Measurements from ENCODE around the gene ASB15.

The ASB15 gene

DNA sequence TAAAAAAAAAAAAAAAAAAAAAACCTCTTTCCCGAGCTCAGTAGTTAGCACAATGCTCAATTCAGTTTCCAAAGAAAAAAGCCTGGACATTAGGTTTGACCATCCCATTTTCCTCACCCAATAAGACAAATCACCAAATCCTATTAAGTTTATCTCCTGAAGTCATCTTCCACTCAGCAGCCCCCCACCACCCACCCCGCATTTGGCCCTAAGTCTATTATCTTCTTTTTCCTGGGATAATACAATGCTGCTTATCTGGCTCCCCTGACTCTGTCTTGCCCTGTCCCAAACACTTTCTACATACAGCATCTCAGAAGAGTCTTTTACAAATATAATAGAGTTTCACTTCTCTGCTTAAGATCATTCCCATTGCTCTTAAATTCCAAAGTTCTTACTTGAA is 36.3 kb downstream of the ASB15 start:
- DNase-seq, result no peak

- DNase-seq, result no peak
Observed at GRCh38 chr7:123639631-123640030, 38.0 kb downstream of the ASB15 start.

GRCh38 chr7:123640583-123640982 is 39.0 kb downstream of the ASB15 start:
- no peak for DNase-seq

GRCh38 chr7:123641901-123642300 is 40.3 kb downstream of the ASB15 start:
- DNase-seq, result no peak

- DNase-seq, result no peak
Observed at GRCh38 chr7:123643495-123644441, 42.1 kb downstream of the ASB15 start.

DNA sequence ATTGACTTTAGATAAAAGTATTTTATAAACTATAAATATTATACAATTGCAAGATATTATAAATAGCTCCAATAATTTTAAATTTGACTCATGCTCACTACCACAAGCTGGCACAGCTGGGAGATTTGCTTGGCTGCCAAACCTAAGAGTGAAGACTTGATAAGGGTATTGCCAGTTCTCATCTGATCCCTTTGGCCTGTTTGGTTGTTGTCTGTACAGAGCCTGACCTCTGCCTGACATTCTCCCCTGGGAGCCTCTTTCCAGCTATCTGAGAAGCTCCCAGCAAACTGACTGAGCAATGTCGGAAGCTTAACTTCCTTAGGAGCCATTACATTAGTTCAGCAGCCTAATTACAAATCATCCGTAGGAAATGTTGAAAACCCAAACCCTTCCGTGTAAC is 43.9 kb downstream of the ASB15 start:
- no peak for DNase-seq

DNA sequence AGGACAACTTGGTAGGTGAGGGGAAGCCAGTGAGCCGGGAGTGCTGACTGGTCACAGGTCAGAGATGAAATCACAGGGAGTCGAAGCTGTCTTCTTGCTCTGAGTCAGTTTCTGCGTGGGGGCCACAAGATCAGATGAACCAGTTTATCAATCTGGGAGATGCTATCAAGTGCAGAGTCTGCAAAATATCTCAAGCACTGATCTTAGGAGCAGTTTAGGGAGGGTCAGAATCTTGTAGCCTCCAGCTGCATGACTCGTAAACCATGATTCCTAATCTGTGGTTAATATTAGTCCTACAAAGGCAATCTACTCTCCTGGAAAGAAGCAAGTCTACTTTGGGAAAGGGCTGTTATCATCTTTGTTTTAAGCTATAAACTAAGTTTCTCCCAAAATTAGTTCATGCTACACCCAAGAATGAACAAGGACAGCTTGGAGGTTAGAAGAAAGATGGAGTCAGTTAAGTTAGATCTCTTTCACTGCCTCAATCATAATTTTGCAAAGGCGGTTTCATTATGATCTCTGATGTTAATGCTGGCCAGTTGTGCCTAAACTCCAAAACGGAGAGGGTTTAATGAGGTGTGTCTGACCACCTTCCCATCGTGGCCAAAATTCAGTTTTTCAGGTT is 45.6 kb downstream of the ASB15 start:
- no peak for DNase-seq

DNA sequence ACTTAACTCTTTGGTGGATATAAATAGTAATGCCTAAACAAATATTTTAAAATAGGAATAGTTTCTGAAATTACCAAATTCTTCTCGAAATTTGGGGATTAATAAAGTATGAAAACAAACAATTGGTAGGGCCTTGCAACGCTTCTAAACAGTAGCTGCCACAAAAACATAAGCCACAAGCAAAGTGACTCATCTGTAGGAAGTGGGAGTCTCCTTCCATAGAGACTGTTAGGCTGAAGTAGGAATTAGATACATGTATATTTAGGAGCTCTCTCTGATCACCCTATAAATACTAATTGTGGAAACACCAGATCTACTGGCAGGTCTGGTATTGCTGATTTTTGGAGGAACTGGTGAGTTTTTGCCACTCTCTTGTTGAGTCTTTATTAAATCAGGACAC is 48.3 kb downstream of the ASB15 start:
- no peak for DNase-seq

DNA sequence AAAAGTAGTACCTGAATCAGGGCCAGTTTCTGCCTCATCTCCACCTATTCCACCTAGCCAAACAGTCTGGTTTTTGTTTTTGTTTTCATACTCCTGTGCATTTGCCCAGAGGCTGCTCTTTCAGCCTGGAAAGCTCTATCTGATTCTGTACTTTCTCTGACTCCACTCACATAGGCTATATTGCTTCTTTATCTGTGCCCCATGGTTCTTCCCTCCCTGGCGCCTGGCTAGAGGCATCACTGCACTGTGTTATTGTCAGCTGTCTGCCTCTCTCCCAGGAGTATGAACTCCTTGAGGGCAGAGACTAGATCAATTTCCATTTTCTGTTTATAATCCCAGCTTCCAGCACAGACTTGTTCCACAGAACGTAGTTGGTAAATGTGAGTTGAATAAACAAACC is 49.0 kb downstream of the ASB15 start:
- no peak for DNase-seq

GRCh38 chr7:123652406-123652805 is 50.8 kb downstream of the ASB15 start:
- no peak for DNase-seq

DNA sequence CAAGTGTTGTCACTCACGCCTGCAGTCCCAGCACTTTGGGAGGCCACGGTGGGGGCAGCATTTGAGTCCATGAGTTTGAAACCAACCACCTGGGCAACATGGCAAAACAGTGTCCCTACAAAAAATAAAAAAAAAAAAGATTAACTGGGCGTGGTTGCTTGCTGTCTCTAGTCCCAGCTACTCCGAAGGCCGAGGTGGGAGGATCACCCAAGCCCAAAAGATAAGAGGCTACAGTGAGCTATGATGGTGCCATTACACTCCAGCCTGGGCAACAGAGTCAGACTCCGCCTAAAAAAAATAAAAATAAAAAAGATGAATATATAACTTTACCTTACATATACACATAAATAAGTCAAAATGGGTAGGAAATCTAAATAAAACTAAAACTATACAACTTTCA is 51.5 kb downstream of the ASB15 start:
- no peak for DNase-seq

DNA sequence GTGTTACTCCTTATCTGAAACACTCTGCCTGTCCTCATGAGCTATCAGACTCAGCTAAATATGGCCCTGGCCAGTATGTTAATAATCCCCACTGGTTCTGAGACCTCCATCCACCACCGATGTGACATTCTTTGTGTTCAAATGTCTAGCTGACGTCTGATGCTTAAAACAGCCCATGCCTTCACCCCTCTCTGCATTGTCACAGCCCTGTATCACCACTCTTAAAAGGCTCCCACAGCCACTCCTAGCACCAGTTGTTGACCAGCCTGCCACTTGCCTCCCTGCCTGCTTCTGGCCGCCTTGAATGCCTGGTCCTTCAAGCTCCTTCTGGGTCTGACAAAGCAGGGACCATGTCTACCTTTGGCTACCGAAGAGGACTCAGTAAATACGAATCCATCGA is 54.0 kb downstream of the ASB15 start, which contains the start of gene LMOD2:
LMOD2 (plus strand) TSS at position 253 of the 400 bp plus-strand sequence; CDS start at position 351, 98 bp downstream.
- no peak for DNase-seq

DNA sequence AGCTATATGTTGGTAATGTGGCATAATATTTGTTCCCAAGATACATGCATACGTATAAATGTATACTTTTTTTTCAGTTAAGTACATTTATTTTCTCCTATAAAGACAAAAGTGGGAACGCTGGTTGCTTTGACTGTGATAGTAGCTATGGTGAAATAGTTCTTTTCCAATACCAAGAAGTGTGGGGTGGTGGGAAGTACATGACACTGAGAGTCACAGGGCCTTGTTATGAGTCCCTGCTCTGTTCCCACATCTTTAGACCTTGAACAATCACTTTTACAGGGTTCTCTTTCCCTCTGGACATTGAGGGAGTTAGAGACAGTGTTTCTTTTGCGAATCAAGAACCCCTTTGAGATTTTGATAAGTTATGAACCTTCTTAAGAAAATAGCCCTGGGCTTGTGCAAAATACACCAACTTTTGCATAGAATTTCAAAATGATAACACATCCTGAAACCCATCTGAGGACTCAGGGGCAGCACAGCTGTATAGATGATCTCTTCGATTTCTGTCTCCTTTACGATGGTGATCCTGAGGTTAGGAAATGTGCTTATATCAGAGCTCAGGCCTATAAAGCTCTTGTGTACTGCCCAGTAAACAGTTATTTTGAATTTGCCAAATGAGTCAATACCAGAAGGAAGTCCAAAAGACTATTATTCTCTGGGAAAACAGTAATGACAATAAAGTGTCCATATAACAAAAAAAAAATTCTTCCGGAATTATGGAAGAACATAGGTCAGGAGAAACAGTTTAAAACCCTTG is 55.1 kb downstream of the ASB15 start:
- no peak for DNase-seq

DNA sequence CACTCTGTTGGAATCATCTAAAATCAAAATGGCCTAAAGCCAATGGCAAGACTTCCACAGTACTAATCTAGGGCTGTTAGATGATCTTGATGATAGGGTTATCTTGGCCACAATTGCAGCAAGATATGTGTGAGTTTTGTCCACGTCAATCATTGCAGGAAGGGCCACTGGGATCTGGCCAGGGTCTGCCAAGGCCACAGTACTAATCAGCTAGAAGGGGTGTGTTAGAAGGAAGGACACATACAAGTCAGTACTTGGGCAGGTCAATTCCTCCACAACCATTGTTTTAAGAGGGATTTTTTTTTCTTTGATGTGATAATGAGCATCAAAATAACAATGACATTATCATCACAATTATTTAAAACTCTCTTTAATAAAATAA is 55.7 kb downstream of the ASB15 start:
- DNase-seq, result no peak

DNA sequence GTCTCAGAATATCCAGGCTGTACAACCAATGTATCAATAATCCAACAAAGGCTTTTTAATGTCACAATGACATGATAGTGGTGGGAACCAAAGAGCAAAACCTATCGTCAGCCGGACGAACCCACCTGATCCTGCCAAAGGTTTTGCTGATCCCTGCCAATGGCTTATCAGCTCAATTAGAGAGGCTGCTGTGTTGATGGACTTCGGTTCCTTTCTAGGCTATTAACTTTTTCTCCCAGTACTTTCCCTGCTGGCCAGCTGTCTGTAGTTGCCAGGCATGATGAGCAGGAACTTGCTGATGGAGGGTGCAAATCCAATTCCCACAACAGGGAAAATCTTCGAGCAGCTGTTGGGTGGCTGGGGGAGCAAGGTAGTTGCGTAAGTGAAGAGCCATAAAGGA is 56.4 kb downstream of the ASB15 start:
- DNase-seq, result no peak

DNA sequence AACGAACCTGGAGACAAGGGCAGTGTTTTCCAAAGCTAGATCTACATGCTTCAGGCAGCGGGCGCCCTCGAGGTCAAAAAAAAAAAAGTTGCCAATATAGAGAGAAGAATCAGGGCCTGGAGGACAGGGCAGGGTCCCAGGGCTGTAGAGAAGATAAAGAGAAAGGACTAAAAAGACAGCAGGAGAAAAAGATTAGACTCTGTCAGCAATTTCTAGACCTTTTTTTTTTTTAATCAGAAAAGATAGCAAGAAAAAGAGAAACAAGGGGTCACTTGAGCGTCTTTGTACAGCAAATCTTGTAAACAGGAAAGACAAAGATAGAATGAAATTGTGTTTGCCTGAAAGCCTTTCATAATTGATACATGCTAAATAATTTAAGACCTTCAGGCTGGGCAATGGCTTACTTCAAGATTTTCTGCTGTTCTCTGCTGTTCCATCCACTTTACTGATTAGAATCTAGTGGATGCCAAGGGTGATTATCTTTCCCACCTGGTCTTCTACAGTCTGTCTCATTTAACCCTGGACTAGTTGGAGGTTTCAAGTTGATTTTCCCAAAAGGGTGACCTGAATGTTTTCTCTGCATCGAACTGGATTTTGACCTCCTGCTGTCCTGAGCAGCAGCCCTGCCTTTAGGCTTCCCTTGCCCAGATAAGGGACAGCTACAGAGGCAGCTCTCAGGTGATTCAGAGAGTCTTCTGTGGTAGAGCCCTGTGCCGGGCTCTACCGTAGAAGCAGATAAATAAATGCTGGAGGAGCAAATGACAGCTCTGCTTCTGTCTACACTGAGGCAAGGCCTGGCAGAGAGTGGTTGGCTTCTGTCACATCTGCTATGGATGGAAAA is 59.1 kb downstream of the ASB15 start:
- no peak for DNase-seq

DNA sequence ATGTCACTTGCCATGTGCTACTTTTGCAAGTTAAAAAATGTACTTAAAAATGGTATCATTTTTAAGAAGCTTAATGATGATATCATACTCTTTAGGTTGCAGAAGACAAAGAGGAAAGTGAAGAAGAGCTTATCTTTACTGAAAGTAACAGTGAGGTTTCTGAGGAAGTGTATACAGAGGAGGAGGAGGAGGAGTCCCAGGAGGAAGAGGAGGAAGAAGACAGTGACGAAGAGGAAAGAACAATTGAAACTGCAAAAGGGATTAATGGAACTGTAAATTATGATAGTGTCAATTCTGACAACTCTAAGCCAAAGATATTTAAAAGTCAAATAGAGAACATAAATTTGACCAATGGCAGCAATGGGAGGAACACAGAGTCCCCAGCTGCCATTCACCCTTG is 60.1 kb downstream of the ASB15 start:
- DNase-seq, result no peak

DNA sequence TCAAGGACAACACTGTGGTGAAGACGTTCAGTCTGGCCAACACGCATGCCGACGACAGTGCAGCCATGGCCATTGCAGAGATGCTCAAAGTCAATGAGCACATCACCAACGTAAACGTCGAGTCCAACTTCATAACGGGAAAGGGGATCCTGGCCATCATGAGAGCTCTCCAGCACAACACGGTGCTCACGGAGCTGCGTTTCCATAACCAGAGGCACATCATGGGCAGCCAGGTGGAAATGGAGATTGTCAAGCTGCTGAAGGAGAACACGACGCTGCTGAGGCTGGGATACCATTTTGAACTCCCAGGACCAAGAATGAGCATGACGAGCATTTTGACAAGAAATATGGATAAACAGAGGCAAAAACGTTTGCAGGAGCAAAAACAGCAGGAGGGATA is 60.7 kb downstream of the ASB15 start:
- no peak for DNase-seq

- no peak for DNase-seq
Observed at GRCh38 chr7:123662755-123663154, 61.1 kb downstream of the ASB15 start.

DNA sequence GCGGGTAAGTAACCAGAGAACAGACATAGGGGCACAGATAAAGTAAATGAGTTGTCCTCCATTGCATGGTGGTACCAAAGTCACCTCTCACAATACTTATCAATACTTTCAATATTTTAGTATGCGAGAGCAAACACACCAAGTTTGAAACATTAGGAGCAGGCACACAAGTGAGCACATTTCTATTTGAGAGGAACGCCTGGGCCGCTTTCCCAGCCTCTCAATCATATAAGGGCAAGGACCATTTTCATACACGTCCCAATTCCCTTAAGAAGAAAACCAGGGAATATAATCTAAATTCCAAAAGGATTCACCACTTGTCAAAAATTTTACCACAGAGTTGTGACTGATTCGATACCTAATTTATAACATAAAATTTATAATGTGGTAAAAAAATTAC is 61.6 kb downstream of the ASB15 start:
- no peak for DNase-seq

- no peak for DNase-seq
Observed at GRCh38 chr7:123665157-123665556, 63.5 kb downstream of the ASB15 start.

DNA sequence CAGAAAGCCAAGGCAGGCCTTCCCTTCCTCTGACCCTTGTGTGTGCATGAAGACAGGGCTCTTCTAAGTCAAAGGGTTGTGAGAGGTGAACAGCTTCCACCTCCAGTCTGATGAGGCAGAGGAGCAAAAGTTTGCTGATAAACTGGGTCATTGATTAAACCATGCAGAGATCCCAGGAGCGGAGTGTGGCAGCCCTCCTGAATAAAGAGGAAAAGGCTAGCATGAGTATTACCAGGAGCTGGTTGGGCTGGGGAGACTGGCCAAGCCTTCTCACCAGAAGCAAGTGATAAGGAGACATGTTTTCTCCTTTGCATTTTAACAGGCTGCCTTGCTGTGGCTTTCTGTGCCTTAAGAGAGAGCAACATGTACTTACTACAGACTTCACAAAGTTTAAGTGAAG is 64.3 kb downstream of the ASB15 start:
- DNase-seq, result no peak

- no peak for DNase-seq
Observed at GRCh38 chr7:123666492-123666891, 64.9 kb downstream of the ASB15 start.
